ENCODE measurements around the gene CRHR2.

Gene CRHR2

GRCh38 chr7:30674876-30675275 is 7.4 kb downstream of the CRHR2 start:
- DNase-seq = no peak

GRCh38 chr7:30674420-30674819 is 7.8 kb downstream of the CRHR2 start:
- no peak for DNase-seq

GRCh38 chr7:30671793-30672465 is 10.3 kb downstream of the CRHR2 start:
- DNase-seq = no peak

GRCh38 chr7:30668102-30668501 is 14.2 kb downstream of the CRHR2 start:
- DNase-seq = no peak

DNA sequence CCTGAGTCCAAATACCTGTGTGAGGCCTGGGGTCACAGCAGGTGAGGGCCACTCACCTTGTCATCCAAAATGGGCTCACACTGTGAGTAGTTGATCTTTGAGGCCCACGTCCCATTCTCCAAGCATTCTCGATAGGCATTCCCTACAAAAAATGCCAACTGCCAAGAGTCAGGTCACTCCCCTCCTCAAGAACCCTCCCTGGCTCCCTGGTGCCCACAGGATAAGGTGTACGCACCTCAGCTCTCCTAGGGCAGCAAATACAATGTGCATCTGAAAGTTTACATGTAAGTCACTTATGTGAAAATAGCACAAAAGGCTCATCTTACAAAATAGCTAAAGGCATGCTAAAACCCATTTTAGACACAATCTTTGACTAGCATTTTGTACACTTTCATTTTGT is 15.1 kb downstream of the CRHR2 start:
- no peak for DNase-seq

- no peak for DNase-seq
Observed at GRCh38 chr7:30665449-30665848, 16.8 kb downstream of the CRHR2 start.

DNA sequence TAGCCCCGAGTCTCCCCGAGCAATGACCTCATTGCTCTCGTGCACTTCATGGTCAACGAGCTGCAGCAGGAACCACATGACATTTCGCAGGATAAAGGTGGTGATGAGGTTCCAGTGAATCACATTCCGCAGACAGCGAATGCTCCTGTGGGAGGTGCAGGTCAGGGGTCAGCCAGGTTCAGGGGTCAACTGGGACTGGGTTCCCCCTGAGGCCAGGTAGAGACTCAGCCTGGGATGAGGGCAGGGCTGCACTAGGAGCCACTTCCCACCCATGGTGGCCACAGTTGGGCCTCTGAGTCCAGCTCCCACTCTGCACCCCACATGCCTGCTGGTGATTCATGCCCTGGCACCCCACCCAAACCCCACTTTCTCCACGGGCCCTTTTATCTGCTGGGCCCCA is 17.2 kb downstream of the CRHR2 start:
- DNase-seq = no peak

DNA sequence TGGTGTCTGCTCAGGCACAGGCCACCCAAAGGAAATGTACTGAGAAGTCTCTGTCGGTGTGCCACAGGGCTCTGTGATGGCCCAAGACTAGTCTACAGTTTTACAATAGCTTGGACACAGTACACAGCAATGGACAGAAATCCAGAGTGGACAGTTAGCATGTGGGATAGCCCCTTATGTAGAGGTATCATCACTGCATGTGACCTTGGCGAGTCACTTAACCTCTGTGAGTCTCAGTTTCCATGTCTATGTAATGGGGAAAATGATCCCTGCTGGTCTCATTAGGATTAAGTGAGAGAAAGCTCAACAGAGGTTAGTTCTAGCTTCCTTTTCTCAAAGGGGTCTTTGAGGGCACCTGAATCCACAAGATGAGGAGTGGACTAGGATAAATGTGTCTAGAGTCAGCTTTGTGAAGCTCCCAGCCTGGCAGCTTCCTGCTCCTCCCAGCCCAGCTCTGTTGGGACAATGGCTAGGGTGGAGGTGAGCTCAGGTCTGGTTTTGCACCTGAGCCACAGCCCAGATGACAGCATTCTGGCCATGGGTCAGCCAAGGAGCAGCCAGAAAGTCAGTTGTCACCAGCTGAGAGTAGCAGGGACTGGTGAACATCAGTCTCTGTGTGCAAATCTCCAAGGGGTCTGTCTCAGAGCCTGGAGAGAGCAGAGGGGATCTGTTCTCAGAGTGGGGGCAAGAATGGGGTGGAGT is 17.9 kb downstream of the CRHR2 start:
- no peak for DNase-seq

- no peak for DNase-seq
Observed at GRCh38 chr7:30663414-30663813, 18.8 kb downstream of the CRHR2 start.

DNA sequence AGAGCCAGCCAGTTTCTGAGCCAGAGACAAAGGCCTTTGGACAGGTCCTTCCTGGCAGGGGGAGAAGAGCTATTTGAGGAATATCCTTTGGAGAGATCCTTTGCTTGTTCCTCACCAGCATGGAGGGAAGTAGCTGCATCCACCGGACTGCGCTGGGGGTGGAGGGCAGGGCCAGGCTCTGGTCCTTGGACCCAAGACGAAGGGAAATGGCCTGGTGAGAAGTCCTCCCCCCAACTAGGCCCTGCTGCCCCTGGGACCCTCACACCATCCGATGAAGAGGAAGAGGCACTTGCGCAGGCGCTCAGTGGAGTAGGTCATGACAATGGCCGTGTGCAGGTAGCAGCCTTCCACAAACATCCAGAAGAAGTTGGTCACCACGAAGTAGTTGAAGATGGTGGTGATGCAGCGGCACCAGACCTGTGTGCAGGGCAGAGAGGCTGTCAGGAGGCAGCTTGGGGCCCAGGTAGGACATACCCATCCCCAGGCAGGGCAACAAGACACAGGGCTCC is 19.8 kb downstream of the CRHR2 start:
- DNase-seq = no peak

- DNase-seq = no peak
Observed at GRCh38 chr7:30661926-30662325, 20.3 kb downstream of the CRHR2 start.

DNA sequence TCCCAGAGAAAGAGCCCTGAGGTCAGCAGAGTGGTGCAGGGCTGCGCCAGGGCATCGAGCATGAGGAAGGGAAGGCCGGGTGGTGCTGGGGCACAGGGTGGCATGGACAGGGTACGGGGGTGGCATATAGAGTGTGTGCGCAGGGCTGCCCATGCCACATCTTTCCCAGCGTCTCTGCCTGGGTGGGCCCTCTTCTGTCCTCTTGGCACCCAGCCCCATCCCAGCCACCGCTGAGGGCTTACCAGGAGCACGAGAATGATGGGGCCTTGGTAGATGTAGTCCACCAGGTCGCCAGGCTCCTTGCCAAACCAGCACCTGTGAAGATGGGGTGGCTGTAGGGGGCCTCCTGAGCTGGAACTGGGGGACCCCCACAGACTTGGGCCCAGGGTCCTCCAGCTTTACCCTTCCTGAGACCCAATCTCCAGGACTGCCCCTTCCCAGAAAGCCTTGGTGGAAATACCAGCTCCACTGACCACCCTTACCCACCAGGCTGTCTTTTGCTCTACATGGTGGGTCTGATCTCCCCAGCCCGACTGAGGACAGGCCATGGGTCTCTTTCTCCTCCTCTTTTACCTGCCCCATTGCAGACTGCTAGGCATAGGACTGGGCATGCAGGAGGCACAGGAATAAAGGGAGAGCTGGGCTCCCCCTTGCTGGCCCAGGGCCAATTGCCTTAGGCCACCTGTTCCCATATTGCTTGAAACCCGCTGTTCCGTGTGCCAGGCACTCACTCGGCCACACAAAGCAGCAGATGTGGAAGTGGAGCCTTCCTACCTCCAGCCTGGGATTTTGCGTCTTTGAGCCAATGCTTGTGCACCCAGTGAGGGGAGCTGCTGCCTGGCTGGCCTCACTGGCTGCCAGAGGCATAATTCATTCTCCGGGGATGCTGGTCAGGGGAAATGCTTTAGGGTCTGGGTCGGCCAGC is 21.7 kb downstream of the CRHR2 start:
- no peak for DNase-seq

GRCh38 chr7:30659312-30659711 is 22.9 kb downstream of the CRHR2 start:
- no peak for DNase-seq

DNA sequence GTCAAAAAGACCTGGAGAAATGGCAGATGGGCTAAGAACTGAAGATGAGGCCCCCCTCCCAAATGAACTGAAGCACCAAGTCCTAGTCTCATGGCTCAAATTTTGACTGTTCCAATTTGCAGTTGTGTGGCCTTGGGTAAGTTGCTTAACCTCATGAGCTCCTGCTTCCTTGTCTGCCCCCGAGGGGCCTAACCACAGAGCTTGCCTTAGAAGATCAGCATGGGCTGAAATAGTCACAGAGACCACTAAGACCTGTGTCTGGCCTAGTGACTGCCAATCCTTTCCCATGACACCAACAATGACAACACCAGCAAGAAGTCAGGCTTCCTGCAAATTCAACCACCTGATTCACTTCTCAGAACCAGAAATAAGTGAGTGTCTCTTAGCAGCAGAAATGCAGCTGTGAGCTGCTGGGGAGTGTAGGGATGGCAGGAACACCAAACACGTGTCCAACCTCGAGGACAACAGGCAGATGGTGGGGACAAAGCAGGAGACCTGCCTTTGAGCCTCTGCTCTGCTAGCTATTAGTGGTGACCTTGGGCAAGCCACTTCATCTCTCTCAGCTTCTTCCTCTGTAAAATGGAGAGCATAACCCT is 23.7 kb downstream of the CRHR2 start:
- no peak for DNase-seq

DNA sequence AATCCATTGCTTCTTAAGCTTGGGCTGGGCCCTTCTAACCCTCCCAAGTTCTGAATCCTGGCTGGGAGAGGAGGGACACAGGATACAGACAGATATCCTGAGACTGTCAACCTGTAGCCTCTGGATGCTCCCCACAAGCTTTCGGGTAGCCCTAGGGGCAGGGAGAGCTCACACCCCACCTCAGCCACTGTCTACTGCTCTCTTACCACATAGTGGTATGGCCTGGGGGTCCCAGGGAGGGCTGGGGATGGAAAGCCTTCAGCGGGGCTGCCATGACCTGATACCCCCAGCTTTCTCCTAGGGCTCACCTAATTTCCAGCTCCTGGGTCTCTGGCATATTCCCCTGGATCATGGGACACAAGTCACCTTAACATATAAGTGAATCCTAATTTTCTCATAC is 25.1 kb downstream of the CRHR2 start:
- DNase-seq = no peak

DNA sequence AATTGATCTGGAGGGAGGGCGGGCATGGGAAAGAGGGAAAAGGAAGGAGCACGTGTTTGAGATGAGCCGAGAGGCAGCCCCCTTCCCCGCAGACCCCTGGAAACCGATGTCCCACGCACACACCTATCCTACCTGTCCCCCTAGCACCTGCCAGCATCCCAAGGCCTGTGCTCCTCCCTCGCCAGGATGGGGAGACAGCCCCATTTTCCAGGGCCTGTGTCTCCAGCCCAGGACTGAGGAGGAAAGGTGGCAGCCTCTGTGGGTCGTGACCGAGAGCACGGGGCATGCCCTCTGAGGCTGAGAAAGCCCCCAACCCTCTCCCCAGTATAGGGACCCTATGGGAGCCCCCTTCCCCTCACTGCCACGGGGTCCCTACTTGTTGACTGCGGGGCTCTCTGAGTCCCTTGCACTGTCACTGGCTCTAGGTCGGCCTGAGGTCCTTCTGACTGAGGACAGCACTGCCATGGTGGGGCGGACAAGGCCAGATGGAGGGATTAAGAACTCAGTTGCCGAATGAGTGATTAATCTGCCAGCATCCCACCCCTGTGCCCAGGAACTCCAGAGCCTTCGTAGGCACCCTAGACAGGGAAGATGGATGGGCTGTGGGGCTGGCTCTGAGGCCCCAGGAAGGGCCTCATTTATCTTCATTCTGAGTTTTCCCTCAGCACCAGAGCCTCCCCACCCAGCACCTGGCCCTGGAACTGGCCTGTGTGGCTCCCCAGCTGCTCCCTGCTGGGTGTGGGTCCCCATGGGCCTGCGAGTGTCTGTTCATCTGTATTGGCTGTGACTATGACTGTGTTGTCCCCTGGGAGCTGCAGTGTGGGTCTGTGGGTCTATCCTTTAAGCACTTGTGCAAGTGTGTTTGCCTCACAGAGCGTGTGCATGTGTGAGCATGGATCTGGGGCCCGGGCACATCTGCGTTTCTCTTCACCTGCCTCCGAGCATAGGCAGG is 26.0 kb downstream of the CRHR2 start:
- no peak for DNase-seq

DNA sequence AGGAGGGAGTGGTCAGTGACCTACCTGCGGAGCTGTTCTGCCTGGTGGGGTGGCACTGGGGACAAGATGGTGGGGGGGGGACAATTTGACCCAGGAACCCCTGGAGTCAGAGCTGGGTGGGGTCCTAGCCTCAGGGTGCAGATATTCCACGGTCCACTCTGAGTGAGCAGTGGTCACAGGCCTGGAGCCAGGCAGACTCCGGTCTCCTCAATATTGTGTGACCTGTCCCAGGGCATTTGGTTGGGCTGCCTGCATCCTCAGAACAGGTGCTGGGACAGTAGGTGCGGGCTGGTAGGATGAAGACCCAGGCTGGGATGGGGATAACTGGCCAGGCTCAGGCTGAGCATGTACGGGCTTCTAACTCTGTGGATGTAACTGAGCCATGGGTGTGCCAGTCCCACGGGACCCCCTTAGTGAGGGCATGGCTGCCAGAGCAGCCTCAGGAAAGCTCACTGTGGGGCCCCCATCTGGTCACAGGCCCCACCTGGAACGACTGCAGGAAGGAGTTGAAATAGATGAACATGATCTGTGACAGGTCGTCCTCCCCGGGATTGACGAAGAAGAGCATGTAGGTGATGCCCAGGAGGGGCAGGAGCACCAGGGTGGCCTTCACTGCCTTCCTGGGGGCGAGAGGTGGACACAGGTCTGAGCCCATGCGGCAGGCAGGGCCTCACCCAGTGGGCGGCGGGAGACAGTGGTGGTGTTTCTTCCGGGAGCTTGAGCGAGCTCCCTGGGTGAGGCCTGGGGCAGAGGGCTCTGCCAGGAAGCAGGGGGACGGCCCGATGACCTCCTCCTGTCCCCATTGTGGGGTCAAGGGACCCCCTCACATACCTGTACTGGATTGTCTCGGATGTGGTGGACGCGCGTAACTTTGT is 26.9 kb downstream of the CRHR2 start:
- no peak for DNase-seq

GRCh38 chr7:30654296-30655090 is 27.8 kb downstream of the CRHR2 start:
- DNase-seq = no peak

DNA sequence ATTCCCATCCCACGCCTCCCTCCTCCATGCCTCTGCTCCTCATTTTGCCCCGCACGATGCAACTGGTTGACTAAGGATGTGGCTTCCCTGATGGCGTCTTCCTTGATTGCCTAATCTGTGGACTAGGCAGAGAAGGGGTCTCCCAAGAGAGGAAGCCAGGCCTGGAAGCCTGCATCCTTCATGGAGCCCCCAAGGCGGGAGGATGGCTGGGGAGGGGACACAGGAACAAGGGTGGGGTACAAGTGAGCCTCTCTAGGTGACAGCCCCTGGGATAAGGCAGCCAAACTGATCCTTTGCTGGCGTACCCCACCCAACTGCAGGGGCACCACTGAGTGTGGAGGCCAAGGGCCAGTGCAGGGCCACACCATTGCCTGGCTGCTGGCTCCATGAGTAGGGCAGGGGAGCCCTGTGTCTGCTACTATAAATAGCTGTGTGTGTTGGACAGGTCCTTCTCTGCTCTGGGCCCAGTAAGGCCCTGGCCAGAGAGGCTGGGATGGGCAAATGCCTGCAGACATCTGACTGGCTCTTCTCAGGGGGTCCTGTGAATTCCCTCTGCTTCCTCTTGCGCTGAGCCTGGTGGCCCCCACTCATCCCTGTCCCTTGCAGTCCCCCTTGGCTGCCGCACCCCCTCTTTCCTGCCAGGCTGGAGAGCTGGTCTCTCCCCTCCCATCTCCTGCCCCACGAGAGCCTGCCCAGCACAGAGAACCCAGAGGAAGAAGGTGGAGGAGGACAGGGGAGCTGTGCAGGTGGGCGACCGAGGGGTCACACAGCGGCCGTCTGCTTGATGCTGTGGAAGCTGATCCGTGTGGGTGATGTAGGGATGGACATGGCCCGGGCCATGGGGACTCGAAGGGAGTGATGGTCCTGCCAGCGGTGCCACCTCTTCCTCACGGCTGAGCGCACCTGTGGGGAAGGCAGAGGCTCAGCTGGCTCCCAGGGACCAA is 29.3 kb downstream of the CRHR2 start:
- no peak for DNase-seq

Data from activated gamma-delta T cell treated with Interleukin-2 at 50 U/mL for 16 hours (primary cell).